Heart left ventricle (tissue), 16 donors: ENCODE results near the gene HSF2BP. TPM values are rescaled to one million over a fixed set of nuclear protein-coding genes. Genes with fewer than 3 reads are reported as not detected.

Experiments used
- ATAC-seq, 4 donors: fragments of 200-7000 bp; cut with Tn5 transposase; one replicate each; pipeline ENCODE4 v1.9.1; 2020 to 2022; ENCODE audit warnings: moderate library complexity in 4 of 4, mild to moderate bottlenecking in 3 of 4, moderate number of reproducible peaks in 1 of 4
- DNase-seq, 5 donors: peaks; one replicate each; pipeline ENCODE4 v3.0.0-alpha.2; 2020
- H3K27ac ChIP-seq, 12 donors: fragments of 200-600 bp; sonication (generic) in 4 of 12; one replicate each; pipeline versions ENCODE4 v1.5.0 to v1.8.0; 2016 to 2022; ENCODE audit warnings: mild to moderate bottlenecking in 2 of 12
- H3K27me3 ChIP-seq, 9 donors: fragments of 200-600 bp; sonication (generic) in 2 of 9; one replicate each; pipeline versions ENCODE4 v1.5.1 to v1.8.0; 2016 to 2022; ENCODE audit warnings: mild to moderate bottlenecking in 3 of 9
- H3K36me3 ChIP-seq, 9 donors: fragments of 200-600 bp; sonication (generic) in 2 of 9; one replicate each; pipeline versions ENCODE4 v1.5.0 to v1.8.0; 2018 to 2022; ENCODE audit warnings: mild to moderate bottlenecking in 2 of 9
- H3K4me1 ChIP-seq, 12 donors: fragments of 200-600 bp; sonication (generic) in 4 of 12; one replicate each; pipeline versions ENCODE4 v1.5.0 to v1.8.0; 2016 to 2022; ENCODE audit warnings: mild to moderate bottlenecking in 3 of 12
- H3K4me3 ChIP-seq, 12 donors: fragments of 200-600 bp; sonication (generic) in 4 of 12; one replicate each; pipeline versions ENCODE4 v1.5.0 to v1.8.0; 2017 to 2022; ENCODE audit warnings: mild to moderate bottlenecking in 9 of 12, moderate library complexity in 4 of 12
- H3K9me3 ChIP-seq, 12 donors: fragments of 200-600 bp; sonication (generic) in 4 of 12; one replicate each; pipeline versions ENCODE4 v1.5.0 to v1.8.0; 2016 to 2022; ENCODE audit warnings: mild to moderate bottlenecking in 1 of 12
- CTCF ChIP-seq, 12 donors: fragments of 200-600 bp; sonication (generic) in 4 of 12; IDR thresholded peaks; one replicate each; pipeline versions ENCODE4 v1.5.0 to v1.8.0; 2018 to 2022; ENCODE audit warnings: antibody characterized with exemption in 12 of 12, mild to moderate bottlenecking in 5 of 12
- POLR2A ChIP-seq, 2 donors: fragments of 450-650 bp; IDR thresholded peaks; one replicate each; pipeline ENCODE4 v1.6.1; 2017; ENCODE audit warnings: antibody characterized with exemption in 2 of 2, mild to moderate bottlenecking in 2 of 2, moderate library complexity in 2 of 2
- WGBS, 4 donors: extraction: QIAGEN DNeasy Blood & Tissue Kit in 2 of 4; methylation state at CpG; one replicate each; pipeline versions ENCODE4 v1.1.5 to v1.1.7; 2013 to 2018; 5-methylcytosine and 5-hydroxymethylcytosine counted together
- intact Hi-C, 10 donors: fragments of 100-400 bp; cut with DNase I; formaldehyde crosslinking; loops; one replicate each; pipeline versions ENCODE4 v1.11.1 to v1.14.2; 2022
- polyA plus RNA-seq, 2 donors: library from polyadenylated mRNA; stranded (reverse); fragments of 200-250 nt; gene quantifications; one replicate each; pipeline ENCODE4 v1.2.3, GENCODE V29; 2013
- total RNA-seq, 9 donors: library from RNA; depleted of rRNA in 2 of 9; stranded (reverse); fragments of >200 nt in 2 of 9; fragmentation: NEBNext Ultra II Directional in 3 of 9; extraction: Animal tissue kit (Norgen Biotek cat#: 25700) in 3 of 9; gene quantifications; one replicate each; pipeline versions ENCODE4 v1.1.0 to v1.2.4, GENCODE V29; 2016 to 2023
- donor health status: ischemic (EF 13 %, LVEDD 7.1; RV severe dilation, severe dysfunction).
- donor health status: healthy with polysubstance abuse.
- donor health status: DM: no; HTN: yes; CAD: no.
- donor health status: DM: no; HTN: no; CAD: no.
- donor health status: ischemic (EF 25% LVEDD 6.9; RV normal size, moderate dysfunction).
- donor health status: ischemic (EF 25% LVEDD 5.7; RV mildly dilated, moderate dysfunction).
- donor health status: healthy.
- donor health status: DM: yes; HTN: yes; CAD: no.
- donor health status: ischemic (EF 35%, LVEDD 5.7; RV mildly dilated, moderate dysfunction).
- donor health status: nonischemic (EF 11% LVEDD 7.7; RV severe dilation, severe dysfunction).
- donor health status: DM: yes; HTN: yes; CAD: no.
- donor health status: PGD.
- donor health status: ischemic (EF 29% LVEDD 5.4; RV normal size, mild dysfunction).
- donor health status: nonischemic (EF 23%, LVEDD 6.1; RV moderate dilation, normal function).

The HSF2BP gene
- total and polyA plus RNA-seq, 11 donors = 0.08 to 0.32 (median 0.19) TPM; not detected in 8

- DNase-seq = no peak
- Histone ChIP-seq H3K4me1 (no peaks in the 10 kb centered on the region), H3K36me3 (no peaks in the 10 kb centered on the region), H3K4me3 (no peak overlapping the region), H3K9me3 (peaks cover 0 to 33% (median 10%) of the 10 kb centered on the region in 12 donors), H3K27ac (no peak overlapping the region), H3K27me3 (no peaks in the 10 kb centered on the region)
- no peak for TF ChIP-seq CTCF (IDR thresholded peaks at IDR 0.05)
- no peak for TF ChIP-seq POLR2A (IDR thresholded peaks at IDR 0.05)
- WGBS, 4 donors = 81 to 89% (median 85%) methylated on average over 4 of the region's 4 CpGs
- intact Hi-C loops = no loop called here
- ATAC-seq = no peak
Observed at GRCh38 chr21:43624339-43624738, 34.9 kb downstream of the HSF2BP start.

GRCh38 chr21:43623588-43623987 is 35.7 kb downstream of the HSF2BP start:
- intact Hi-C loops = loop anchor here in 1 of 10 donors (2.0 kb wide), 1 partner anchor 43 kb away; no protein-coding TSS in a partner anchor
- 94 to 97% (median 97%) methylated on average over 2 of the region's 2 CpGs for WGBS, 4 donors
- Histone ChIP-seq H3K9me3 (peaks cover 0 to 29% (median 8%) of the 10 kb centered on the region in 12 donors), H3K27ac (no peak overlapping the region), H3K36me3 (no peaks in the 10 kb centered on the region), H3K27me3 (no peaks in the 10 kb centered on the region), H3K4me3 (no peak overlapping the region), H3K4me1 (no peaks in the 10 kb centered on the region)
- no peak for DNase-seq
- ATAC-seq = no peak
- TF ChIP-seq CTCF (IDR thresholded peaks at IDR 0.05) (no peak), POLR2A (IDR thresholded peaks at IDR 0.05) (no peak)

- Histone ChIP-seq H3K27me3 (no peaks in the 10 kb centered on the region), H3K36me3 (no peaks in the 10 kb centered on the region), H3K4me1 (no peaks in the 10 kb centered on the region), H3K4me3 (no peak overlapping the region), H3K27ac (no peak overlapping the region), H3K9me3 (peaks cover 0 to 25% (median 8%) of the 10 kb centered on the region in 12 donors)
- 81 to 91% (median 86%) methylated on average over 2 of the region's 2 CpGs for WGBS, 4 donors
- no peak for ATAC-seq
- DNase-seq = no peak
- TF ChIP-seq CTCF (IDR thresholded peaks at IDR 0.05) = no peak
- no peak for TF ChIP-seq POLR2A (IDR thresholded peaks at IDR 0.05)
- intact Hi-C loops = loop anchor here in 1 of 10 donors (2.0 kb wide), 1 partner anchor 42 kb away; no protein-coding TSS in a partner anchor
Observed at GRCh38 chr21:43622796-43623195, 36.5 kb downstream of the HSF2BP start.

GRCh38 chr21:43619856-43620255 is 39.4 kb downstream of the HSF2BP start:
- no peak overlapping the region for H3K27ac ChIP-seq
- no peaks in the 10 kb centered on the region for H3K27me3 ChIP-seq
- no peaks in the 10 kb centered on the region for H3K4me1 ChIP-seq
- 85 to 89% (median 87%) methylated on average over 4 of the region's 4 CpGs for WGBS, 4 donors
- no peak for TF ChIP-seq CTCF (IDR thresholded peaks at IDR 0.05)
- TF ChIP-seq POLR2A (IDR thresholded peaks at IDR 0.05) = no peak
- DNase-seq = no peak
- H3K4me3 ChIP-seq = no peak overlapping the region
- intact Hi-C loops = no loop called here
- no peak for ATAC-seq
- H3K9me3 ChIP-seq = peaks cover 0 to 25% (median 8%) of the 10 kb centered on the region in 12 donors
- no peaks in the 10 kb centered on the region for H3K36me3 ChIP-seq
